ENCODE results near the gene IGHMBP2.
"Not testable (repeated sequence)": the region's sequence is repeated elsewhere in the genome, so short reads cannot be mapped to it uniquely, and the experiment has no call there.

IGHMBP2 gene

GRCh38 chr11:68956547-68957254 is 53.0 kb downstream of the IGHMBP2 start:
- DNase-seq (ENCODE audit: extremely low spot score, insufficient read length, low read depth) (no peak), FAIRE-seq (no peak)

- FAIRE-seq (no peak), DNase-seq (ENCODE audit: extremely low spot score, insufficient read length, low read depth) (no peak)
Observed at GRCh38 chr11:68958211-68958610, 54.5 kb downstream of the IGHMBP2 start.

- no peak for FAIRE-seq
Observed at GRCh38 chr11:68959465-68960293, 56.0 kb downstream of the IGHMBP2 start.

GRCh38 chr11:68960294-68961071 is 56.8 kb downstream of the IGHMBP2 start:
- no peak for DNase-seq (ENCODE audit: extremely low spot score, insufficient read length, low read depth)
- FAIRE-seq, result no peak

More at GRCh38 chr11:68959465-68960293, 56.0 kb downstream of the IGHMBP2 start:
- DNase-seq (ENCODE audit: extremely low spot score, insufficient read length, low read depth), result no peak

- FAIRE-seq (no peak), DNase-seq (ENCODE audit: extremely low spot score, insufficient read length, low read depth) (no peak)
Observed at GRCh38 chr11:68961245-68961644, 57.6 kb downstream of the IGHMBP2 start.

GRCh38 chr11:68962527-68963250 is 59.0 kb downstream of the IGHMBP2 start:
- FAIRE-seq, result no peak
- DNase-seq (ENCODE audit: extremely low spot score, insufficient read length, low read depth), result no peak

- FAIRE-seq (peak; percentile 9), DNase-seq (ENCODE audit: extremely low spot score, insufficient read length, low read depth) (no peak)
Observed at GRCh38 chr11:68963779-68964178, 60.1 kb downstream of the IGHMBP2 start.

- FAIRE-seq (no peak), DNase-seq (ENCODE audit: extremely low spot score, insufficient read length, low read depth) (no peak)
Observed at GRCh38 chr11:68965901-68966853, 62.5 kb downstream of the IGHMBP2 start.

- no peak for FAIRE-seq
- DNase-seq (ENCODE audit: extremely low spot score, insufficient read length, low read depth), result no peak
Observed at GRCh38 chr11:68966894-68967780, 63.4 kb downstream of the IGHMBP2 start.

- DNase-seq (ENCODE audit: extremely low spot score, insufficient read length, low read depth) (no peak), FAIRE-seq (no peak)
Observed at GRCh38 chr11:68968306-68969250, 64.9 kb downstream of the IGHMBP2 start.

GRCh38 chr11:68969386-68969785 is 65.7 kb downstream of the IGHMBP2 start:
- no peak for DNase-seq (ENCODE audit: extremely low spot score, insufficient read length, low read depth)
- no peak for FAIRE-seq

GRCh38 chr11:68970921-68971636 is 67.4 kb downstream of the IGHMBP2 start:
- FAIRE-seq (no peak), DNase-seq (ENCODE audit: extremely low spot score, insufficient read length, low read depth) (no peak)

- FAIRE-seq (no peak), DNase-seq (ENCODE audit: extremely low spot score, insufficient read length, low read depth) (no peak)
Observed at GRCh38 chr11:68973219-68973618, 69.5 kb downstream of the IGHMBP2 start.

GRCh38 chr11:68973706-68974105 is 70.0 kb downstream of the IGHMBP2 start:
- not testable (repeated sequence) for DNase-seq (ENCODE audit: extremely low spot score, insufficient read length, low read depth); FAIRE-seq

- DNase-seq (ENCODE audit: extremely low spot score, insufficient read length, low read depth) (peak; percentile 18), FAIRE-seq (no peak)
Observed at GRCh38 chr11:68974421-68975194, 70.9 kb downstream of the IGHMBP2 start.

Measured in GM18507 (cell line).